ENCODE data around the gene ELMO1.

ELMO1 gene

GRCh38 chr7:36875794-36876193 is 572.9 kb downstream of the ELMO1 start:
- peak; percentile 20 for DNase-seq (ENCODE audit: low spot score)

- DNase-seq (ENCODE audit: low spot score), result no peak
These were observed 574.6 kb downstream of the ELMO1 start for GRCh38 chr7:36874041-36874440.

GRCh38 chr7:36871863-36872262 is 576.8 kb downstream of the ELMO1 start:
- DNase-seq (ENCODE audit: low spot score), result peak; percentile 38

- DNase-seq (ENCODE audit: low spot score), result no peak
These were observed 577.3 kb downstream of the ELMO1 start for GRCh38 chr7:36871355-36871738.

GRCh38 chr7:36870625-36871354 is 577.9 kb downstream of the ELMO1 start:
- DNase-seq (ENCODE audit: low spot score), result no peak

- peak; percentile 25 for DNase-seq (ENCODE audit: low spot score)
These were observed 579.8 kb downstream of the ELMO1 start for GRCh38 chr7:36868727-36869411.

- DNase-seq (ENCODE audit: low spot score), result no peak
These were observed 583.6 kb downstream of the ELMO1 start for GRCh38 chr7:36865019-36865418.

- no peak for DNase-seq (ENCODE audit: low spot score)
These were observed 584.6 kb downstream of the ELMO1 start for GRCh38 chr7:36863901-36864701.

- no peak for DNase-seq (ENCODE audit: low spot score)
These were observed 585.8 kb downstream of the ELMO1 start for GRCh38 chr7:36862771-36863261.

- no peak for DNase-seq (ENCODE audit: low spot score)
These were observed 587.0 kb downstream of the ELMO1 start for GRCh38 chr7:36861656-36862055.

GRCh38 chr7:36860681-36861080 is 588.0 kb downstream of the ELMO1 start:
- no peak for DNase-seq (ENCODE audit: low spot score)

GRCh38 chr7:36855330-36855729 is 593.3 kb downstream of the ELMO1 start:
- DNase-seq (ENCODE audit: low spot score), result no peak

GRCh38 chr7:36854652-36855051 is 594.0 kb downstream of the ELMO1 start:
- no peak for DNase-seq (ENCODE audit: low spot score)

GRCh38 chr7:36852931-36853330 is 595.7 kb downstream of the ELMO1 start:
- no peak for DNase-seq (ENCODE audit: low spot score)

GRCh38 chr7:36852017-36852416 is 596.6 kb downstream of the ELMO1 start:
- DNase-seq (ENCODE audit: low spot score), result no peak

GRCh38 chr7:36851382-36851781 is 597.3 kb downstream of the ELMO1 start:
- no peak for DNase-seq (ENCODE audit: low spot score)

GRCh38 chr7:36847946-36848345 is 600.7 kb downstream of the ELMO1 start:
- DNase-seq (ENCODE audit: low spot score), result no peak

GRCh38 chr7:36844374-36844773 is 604.3 kb downstream of the ELMO1 start:
- no peak for DNase-seq (ENCODE audit: low spot score)

- DNase-seq (ENCODE audit: low spot score), result no peak
These were observed 607.8 kb downstream of the ELMO1 start for GRCh38 chr7:36840904-36841303.

GRCh38 chr7:36838616-36839225 is 609.9 kb downstream of the ELMO1 start:
- DNase-seq (ENCODE audit: low spot score), result no peak

- no peak for DNase-seq (ENCODE audit: low spot score)
These were observed 617.6 kb downstream of the ELMO1 start for GRCh38 chr7:36831049-36831448.

Measured in iPS-NIHi11 (cell line).